ENCODE data around the gene ACSS1. TPM values are rescaled to one million over a fixed set of nuclear protein-coding genes. Genes with fewer than 3 reads are reported as not detected.

The ACSS1 gene
- total and polyA plus RNA-seq, 2 of the 8 experiments (the other 6 are each of a cell fraction or from before 2014, with no cell fraction given), result 2.6 to 3.4 TPM

DNA sequence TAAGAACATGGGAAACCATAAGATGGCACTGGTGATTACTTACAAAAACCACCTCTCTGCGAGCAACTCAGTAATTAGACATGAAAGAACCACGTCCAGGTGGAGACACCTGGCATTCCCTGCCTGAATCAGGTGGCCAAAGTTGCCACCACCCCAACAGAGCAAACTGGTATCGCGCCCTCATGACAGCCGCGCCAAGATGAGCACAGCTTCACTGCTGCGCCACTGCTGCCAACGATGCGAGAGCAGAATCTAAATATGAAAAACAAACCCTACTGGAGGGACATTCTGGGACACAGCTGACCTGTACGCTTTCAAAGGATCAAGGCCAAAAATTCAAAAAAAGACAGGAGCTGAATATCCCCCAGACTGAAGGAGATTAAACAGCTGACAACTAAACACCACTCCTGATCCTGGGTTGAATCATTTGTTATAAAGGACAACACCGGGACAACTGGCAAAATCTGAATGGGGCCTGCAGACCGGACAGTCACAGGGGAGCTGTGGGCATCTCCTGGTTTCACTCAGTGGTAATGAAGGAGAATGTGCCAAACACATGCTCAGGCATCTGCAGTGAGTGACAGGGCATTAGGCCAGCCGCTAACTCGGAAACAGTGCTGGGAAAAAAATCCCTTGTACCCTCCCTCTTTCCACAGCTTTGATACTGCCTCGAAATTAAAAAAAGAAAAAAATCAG is 91.5 kb downstream of the ACSS1 start:
- Histone ChIP-seq H3K4me2 (ENCODE audit: insufficient read depth in 1 of 2, low read depth in 2 of 2, low read length in 2 of 2) (no peak overlapping the region), H2BK5ac (ENCODE audit: low read depth, low read length) (no peak overlapping the region), H3K79me1 (ENCODE audit: low read depth, low read length) (no peaks in the 10 kb centered on the region), H3K36me3 (ENCODE audit: control insufficient read depth in 2 of 4, insufficient read depth in 4 of 4, low read length in 3 of 4) (peaks cover 6 to 24% (median 17%) of the 10 kb centered on the region in 4 experiments; a peak in 7 of 8 replicates), H3K56ac (replicated peaks; ENCODE audit: insufficient read length, low read depth, low read length) (no peak overlapping the region), H3K9me3 (ENCODE audit: insufficient read depth in 2 of 2, low read depth in 1 of 2, low read length in 1 of 2) (no peaks in the 10 kb centered on the region), H4K8ac (ENCODE audit: extremely low read depth, insufficient read depth, low read length) (no peak overlapping the region), H3K9ac (replicated peaks in 1 of 4; ENCODE audit: extremely low read depth in 1 of 4, low read depth in 3 of 4, low read length in 3 of 4) (no peak overlapping the region), H2BK20ac (ENCODE audit: low read length) (no peak overlapping the region), H3K27ac (ENCODE audit: low read depth, low read length) (no peak overlapping the region), H3K27me3 (replicated peaks in 1 of 4; ENCODE audit: control insufficient read depth in 3 of 4, extremely low read depth in 1 of 4, insufficient read depth in 3 of 4, low read length in 3 of 4) (no peaks in the 10 kb centered on the region), H3K23ac (ENCODE audit: insufficient read length) (no peak overlapping the region), H2BK15ac (ENCODE audit: low read length) (no peak overlapping the region), H3K79me2 (ENCODE audit: control insufficient read depth in 1 of 2, insufficient read depth in 2 of 2, low read length in 2 of 2) (no peaks in the 10 kb centered on the region), H2BK12ac (ENCODE audit: low read depth, low read length) (no peak overlapping the region), H4K20me1 (replicated peaks in 1 of 2; ENCODE audit: control insufficient read depth in 1 of 2, insufficient read depth in 2 of 2, low read length in 2 of 2) (peaks cover 3 to 9% of the 10 kb centered on the region in 2 experiments), H3K4me3 (ENCODE audit: extremely low read depth in 1 of 4, insufficient read depth in 2 of 4, low read depth in 3 of 4, low read length in 4 of 4) (no peak overlapping the region), H2AK5ac (ENCODE audit: low read depth, low read length) (no peak overlapping the region), H3K23me2 (ENCODE audit: low read depth, low read length) (no peaks in the 10 kb centered on the region), H4K5ac (ENCODE audit: insufficient read length, low read depth, low read length) (no peak overlapping the region), H4K91ac (replicated peaks; ENCODE audit: insufficient read length, low read length) (no peak overlapping the region), H3K14ac (ENCODE audit: insufficient read length) (no peak overlapping the region), H2AFZ (ENCODE audit: low read length) (no peak overlapping the region), H3K18ac (ENCODE audit: extremely low read depth, low read length) (no peak overlapping the region), H3K4me1 (replicated peaks in 1 of 4; ENCODE audit: control insufficient read depth in 3 of 4, insufficient read depth in 4 of 4, low read length in 3 of 4) (no peaks in the 10 kb centered on the region), H3K4ac (replicated peaks; ENCODE audit: insufficient read length, low read depth, low read length) (no peak overlapping the region), H2BK120ac (replicated peaks; ENCODE audit: low read depth, low read length) (no peak overlapping the region)
- 94% methylated on average over 15 of the region's 15 CpGs; no CpG with 5 or more reads in 1 of the 2 experiments for WGBS, 2 experiments (ENCODE audit: extremely low coverage in 1 of 2, insufficient coverage in 1 of 2, insufficient read length in 1 of 2, insufficient replicate concordance in 2 of 2, low coverage in 1 of 2, low lambda C conversion rate in 2 of 2, missing lambda C conversion rate in 1 of 2)
- no peak for FAIRE-seq
- no peak for DNase-seq (ENCODE audit: low read depth in 1 of 2, low spot score in 2 of 2)
- ChIA-PET CTCF (ENCODE audit: partially characterized antibody) (no interaction called here), POLR2A (ENCODE audit: partially characterized antibody) (no interaction called here)
- no peak for TF ChIP-seq SIRT6 (IDR thresholded peaks at IDR 0.05; ENCODE audit: low read length)
- TF ChIP-seq, protein P1, sequence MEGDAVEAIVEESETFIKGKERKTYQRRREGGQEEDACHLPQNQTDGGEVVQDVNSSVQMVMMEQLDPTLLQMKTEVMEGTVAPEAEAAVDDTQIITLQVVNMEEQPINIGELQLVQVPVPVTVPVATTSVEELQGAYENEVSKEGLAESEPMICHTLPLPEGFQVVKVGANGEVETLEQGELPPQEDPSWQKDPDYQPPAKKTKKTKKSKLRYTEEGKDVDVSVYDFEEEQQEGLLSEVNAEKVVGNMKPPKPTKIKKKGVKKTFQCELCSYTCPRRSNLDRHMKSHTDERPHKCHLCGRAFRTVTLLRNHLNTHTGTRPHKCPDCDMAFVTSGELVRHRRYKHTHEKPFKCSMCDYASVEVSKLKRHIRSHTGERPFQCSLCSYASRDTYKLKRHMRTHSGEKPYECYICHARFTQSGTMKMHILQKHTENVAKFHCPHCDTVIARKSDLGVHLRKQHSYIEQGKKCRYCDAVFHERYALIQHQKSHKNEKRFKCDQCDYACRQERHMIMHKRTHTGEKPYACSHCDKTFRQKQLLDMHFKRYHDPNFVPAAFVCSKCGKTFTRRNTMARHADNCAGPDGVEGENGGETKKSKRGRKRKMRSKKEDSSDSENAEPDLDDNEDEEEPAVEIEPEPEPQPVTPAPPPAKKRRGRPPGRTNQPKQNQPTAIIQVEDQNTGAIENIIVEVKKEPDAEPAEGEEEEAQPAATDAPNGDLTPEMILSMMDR (IDR thresholded peaks at IDR 0.05; ENCODE audit: control extremely low read depth in 1 of 3, insufficient read depth in 1 of 3, low read depth in 1 of 3, low read length in 3 of 3), result no peak
- TF ChIP-seq NRF1 (IDR thresholded peaks at IDR 0.05; ENCODE audit: low read depth, low read length), result no peak
- no peak for TF ChIP-seq KDM1A (IDR thresholded peaks at IDR 0.05; ENCODE audit: borderline replicate concordance, low read length)
- TF ChIP-seq BRCA1 (IDR thresholded peaks at IDR 0.05; ENCODE audit: low read depth, low read length), result no peak
- TF ChIP-seq CREB1 (IDR thresholded peaks at IDR 0.05), result no peak
- no peak for TF ChIP-seq CHD1 (IDR thresholded peaks at IDR 0.05; ENCODE audit: low read depth, low read length)
- TF ChIP-seq CHD2 (IDR thresholded peaks at IDR 0.05; ENCODE audit: low read length), result no peak
- no peak for TF ChIP-seq RAD21 (IDR thresholded peaks at IDR 0.05 in 1 of 2, conservative IDR thresholded peaks at IDR 0.05 in 1 of 2; ENCODE audit: low read depth in 2 of 2, low read length in 2 of 2)
- TF ChIP-seq SIX5 (IDR thresholded peaks at IDR 0.05; ENCODE audit: low read depth, low read length), result no peak
- TF ChIP-seq, protein P2, sequence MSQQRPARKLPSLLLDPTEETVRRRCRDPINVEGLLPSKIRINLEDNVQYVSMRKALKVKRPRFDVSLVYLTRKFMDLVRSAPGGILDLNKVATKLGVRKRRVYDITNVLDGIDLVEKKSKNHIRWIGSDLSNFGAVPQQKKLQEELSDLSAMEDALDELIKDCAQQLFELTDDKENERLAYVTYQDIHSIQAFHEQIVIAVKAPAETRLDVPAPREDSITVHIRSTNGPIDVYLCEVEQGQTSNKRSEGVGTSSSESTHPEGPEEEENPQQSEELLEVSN (IDR thresholded peaks at IDR 0.05), result no peak
